Astrocyte (in vitro differentiated cells and primary cell): ENCODE measurements around the gene GDPD2. TPM values are rescaled to one million over a fixed set of nuclear protein-coding genes. Genes with fewer than 3 reads are reported as not detected.

Experiments used
- DNase-seq: peaks from one replicate; pipeline ENCODE4 v3.0.0-alpha.2; 2010; ENCODE audit warnings: low read depth
- FAIRE-seq: peaks from 2 replicates; lab custom pipeline; 2011; peaks lifted over from hg19 to GRCh38; lab: Jason Lieb, UNC
- H2AFZ ChIP-seq: 2 replicates; pipeline ENCODE4 v1.6.0; 2012; ENCODE audit warnings: low read depth, low read length, inconsistent platforms
- H3K27ac ChIP-seq: 2 replicates; pipeline ENCODE4 v1.5.1; 2011; ENCODE audit warnings: low read depth, low read length, inconsistent platforms
- H3K27me3 ChIP-seq: 2 replicates; pipeline ENCODE4 v1.6.0; 2011; ENCODE audit warnings: low read length, inconsistent platforms; ENCODE audit not compliant: insufficient read depth
- H3K36me3 ChIP-seq: 2 replicates; pipeline ENCODE4 v1.5.1; 2011; ENCODE audit warnings: low read length, inconsistent platforms; ENCODE audit not compliant: insufficient read depth
- H3K4me1 ChIP-seq: 2 replicates; pipeline ENCODE4 v1.5.1; 2011; ENCODE audit warnings: low read length, inconsistent platforms; ENCODE audit not compliant: insufficient read depth
- H3K4me2 ChIP-seq: 2 replicates; pipeline ENCODE4 v1.6.0; 2012; ENCODE audit warnings: low read length, inconsistent platforms
- H3K4me3 ChIP-seq: 2 replicates; pipeline ENCODE4 v1.5.1; 2011; ENCODE audit warnings: low read depth, mild to moderate bottlenecking, low read length, inconsistent platforms; ENCODE audit not compliant: insufficient read depth
- H3K79me2 ChIP-seq: 2 replicates; pipeline ENCODE4 v1.6.0; 2012; ENCODE audit warnings: mild to moderate bottlenecking, low read length, inconsistent platforms; ENCODE audit not compliant: insufficient read depth
- H3K9ac ChIP-seq: 2 replicates; pipeline ENCODE4 v1.6.0; 2012; ENCODE audit warnings: mild to moderate bottlenecking, low read length, inconsistent platforms
- H3K9me3 ChIP-seq: 2 replicates; pipeline ENCODE4 v1.5.1; 2012; ENCODE audit warnings: low read depth, mild to moderate bottlenecking, low read length, inconsistent platforms; ENCODE audit not compliant: insufficient read depth
- H4K20me1 ChIP-seq: 2 replicates; pipeline ENCODE4 v1.6.0; 2012; ENCODE audit warnings: low read length, inconsistent platforms; ENCODE audit not compliant: insufficient read depth
- H3K27ac Mint-ChIP-seq: one replicate; pipeline ENCODE4 v1.8.0; 2021; ENCODE audit warnings: mild to moderate bottlenecking, mixed read lengths; ENCODE audit not compliant: unreplicated experiment
- H3K27me3 Mint-ChIP-seq: one replicate; pipeline ENCODE4 v1.8.0; 2021; ENCODE audit warnings: low read depth, mixed read lengths; ENCODE audit not compliant: unreplicated experiment
- H3K36me3 Mint-ChIP-seq: one replicate; pipeline ENCODE4 v1.8.0; 2021; ENCODE audit warnings: low read depth, mixed read lengths; ENCODE audit not compliant: unreplicated experiment
- H3K4me1 Mint-ChIP-seq: one replicate; pipeline ENCODE4 v1.8.0; 2021; ENCODE audit warnings: low read depth, mixed read lengths; ENCODE audit not compliant: unreplicated experiment
- H3K4me3 Mint-ChIP-seq: one replicate; pipeline ENCODE4 v1.8.0; 2021; ENCODE audit warnings: mild to moderate bottlenecking, moderate library complexity, mixed read lengths; ENCODE audit not compliant: unreplicated experiment
- H3K9me3 Mint-ChIP-seq: one replicate; pipeline ENCODE4 v1.8.0; 2021; ENCODE audit warnings: mild to moderate bottlenecking, mixed read lengths; ENCODE audit not compliant: unreplicated experiment
- CTCF ChIP-seq: IDR thresholded peaks from 2 replicates; pipeline ENCODE4 v1.5.1; 2011; ENCODE audit warnings: low read depth, mild to moderate bottlenecking, inconsistent platforms, low read length, moderate library complexity; ENCODE audit not compliant: insufficient read depth
- EZH2 ChIP-seq: IDR thresholded peaks from 2 replicates; pipeline ENCODE4 v1.6.1; 2012; ENCODE audit warnings: mild to moderate bottlenecking, low read length, inconsistent platforms; ENCODE audit not compliant: insufficient read depth
- total RNA-seq: library from RNA; stranded (reverse); gene quantifications from 2 replicates; pipeline ENCODE4 v1.2.1, GENCODE V29; 2021

The GDPD2 gene
- total RNA-seq, 1 donor from 2014 or later: not detected

- H3K79me2 ChIP-seq: no peaks in the 10 kb centered on the region
- FAIRE-seq: peak; percentile 20
- peak overlapping the region; percentile 95 for H3K27ac ChIP-seq
- no peaks in the 10 kb centered on the region for H3K36me3 Mint-ChIP-seq
- no peak overlapping the region for H2AFZ ChIP-seq
- H3K27ac Mint-ChIP-seq: peak overlapping the region; percentile 97
- no peak for DNase-seq
- peak overlapping the region; percentile 37 for H3K4me3 ChIP-seq
- peaks cover 41% of the 10 kb centered on the region for H3K4me1 Mint-ChIP-seq
- H3K4me3 Mint-ChIP-seq: no peak overlapping the region
- no peaks in the 10 kb centered on the region for H3K9me3 ChIP-seq
- no peaks in the 10 kb centered on the region for H3K27me3 Mint-ChIP-seq
- peaks cover 49% of the 10 kb centered on the region for H3K4me1 ChIP-seq
- H4K20me1 ChIP-seq: no peaks in the 10 kb centered on the region
- H3K9me3 Mint-ChIP-seq: no peaks in the 10 kb centered on the region
- H3K9ac ChIP-seq: peak overlapping the region; percentile 84
- peak overlapping the region; percentile 86 for H3K4me2 ChIP-seq
- H3K36me3 ChIP-seq: no peaks in the 10 kb centered on the region
- no peaks in the 10 kb centered on the region for H3K27me3 ChIP-seq
- TF ChIP-seq CTCF: no peak
- no peak for TF ChIP-seq EZH2
Measured at GRCh38 chrX:70476166-70476933, 53.2 kb downstream of the GDPD2 start.

- Histone ChIP-seq H4K20me1 (no peaks in the 10 kb centered on the region), H3K27ac (peak overlapping the region; percentile 95), H3K79me2 (no peaks in the 10 kb centered on the region), H3K36me3 (no peaks in the 10 kb centered on the region), H3K4me2 (peak overlapping the region; percentile 86), H2AFZ (peak overlapping the region; percentile 66), H3K9me3 (no peaks in the 10 kb centered on the region), H3K4me1 (peaks cover 49% of the 10 kb centered on the region), H3K4me3 (peak overlapping the region; percentile 37), H3K27me3 (no peaks in the 10 kb centered on the region), H3K9ac (peak overlapping the region; percentile 84)
- no peaks in the 10 kb centered on the region for H3K36me3 Mint-ChIP-seq
- DNase-seq (peak; percentile 71), FAIRE-seq (peak; percentile 82)
- H3K27me3 Mint-ChIP-seq: no peaks in the 10 kb centered on the region
- H3K27ac Mint-ChIP-seq: peak overlapping the region; percentile 97
- no peak for TF ChIP-seq EZH2
- TF ChIP-seq CTCF: no peak
- H3K4me3 Mint-ChIP-seq: no peak overlapping the region
- no peaks in the 10 kb centered on the region for H3K9me3 Mint-ChIP-seq
- H3K4me1 Mint-ChIP-seq: peaks cover 42% of the 10 kb centered on the region
Measured at GRCh38 chrX:70476934-70477733, 54.0 kb downstream of the GDPD2 start.
